Body of pancreas (tissue), 4 donors: Measurements from ENCODE around the gene JMJD7.

Experiments used
- CTCF ChIP-seq, 7 experiments: fragments of 450-650 bp in 4 of 7; fragments of 200-600 bp in 3 of 7; sonication (generic) in 3 of 7; IDR thresholded peaks; one replicate each; pipeline ENCODE4 v1.5.1; 2016 to 2019; ENCODE audit warnings: antibody characterized with exemption in 7 of 7
- POLR2A ChIP-seq, 3 donors: fragments of 450-650 bp; IDR thresholded peaks; one replicate each; pipeline ENCODE4 v1.6.1; 2016; ENCODE audit warnings: antibody characterized with exemption in 3 of 3, mild to moderate bottlenecking in 2 of 3

- no peak for TF ChIP-seq CTCF (IDR thresholded peaks at IDR 0.05)
- no peak for TF ChIP-seq POLR2A (IDR thresholded peaks at IDR 0.05)
These were observed 33.8 kb upstream of the JMJD7 start for GRCh38 chr15:41794081-41794480.
